GM21576 (cell line): Measurements from ENCODE around the gene OR5M3.

Experiments
- ATAC-seq: cut with Tn5 transposase; IDR thresholded peaks from one replicate; pipeline ENCODE4 v1.9.1; 2021; ENCODE audit warnings: mild to moderate bottlenecking, moderate library complexity; ENCODE audit not compliant: unreplicated experiment

Gene OR5M3

GRCh38 chr11:56473252-56473651 lies at the start of gene OR5M3:
TSS of gene OR5M3 (minus strand) at chr11:56473352. CDS start at chr11:56470497, 2,855 bp downstream.
- ATAC-seq = no peak

GRCh38 chr11:56522008-56522407 lies 48.9 kb upstream of the OR5M3 start:
- no peak for ATAC-seq

GRCh38 chr11:56513280-56513679 lies 40.1 kb upstream of the OR5M3 start:
- no peak for ATAC-seq

- ATAC-seq = no peak
Measured at GRCh38 chr11:56509439-56509838, 36.3 kb upstream of the OR5M3 start.

GRCh38 chr11:56497010-56497409 lies 23.9 kb upstream of the OR5M3 start:
- no peak for ATAC-seq

- no peak for ATAC-seq
Measured at GRCh38 chr11:56495117-56495516, 22.0 kb upstream of the OR5M3 start.

- no peak for ATAC-seq
Measured at GRCh38 chr11:56491270-56491669, 18.1 kb upstream of the OR5M3 start, which contains the start of gene OR5M8. TSS of gene OR5M8 (minus strand) at chr11:56491370. CDS start at chr11:56491370, 0 bp downstream.

- no peak for ATAC-seq
Measured at GRCh38 chr11:56486801-56487200, 13.6 kb upstream of the OR5M3 start.

- ATAC-seq = no peak
Measured at GRCh38 chr11:56474729-56475235, 1.6 kb upstream of the OR5M3 start.

GRCh38 chr11:56457076-56457475 lies 16.1 kb downstream of the OR5M3 start:
- ATAC-seq = no peak

GRCh38 chr11:56453521-56453920 lies 19.6 kb downstream of the OR5M3 start:
- no peak for ATAC-seq
